Stimulated activated CD4-positive, alpha-beta T cell treated with anti-CD3 and anti-CD28 coated beads, Interleukin-4, amount 100 ng/mL, for 4 hours (primary cell): ENCODE results near the gene SNCG.
"Not testable (repeated sequence)": the region's sequence is repeated elsewhere in the genome, so short reads cannot be mapped to it uniquely, and the experiment has no call there.

Experiments used
- DNase-seq, 2 experiments: peaks; one replicate each; pipeline ENCODE4 v3.0.0-alpha.2; 2020

SNCG gene

DNA sequence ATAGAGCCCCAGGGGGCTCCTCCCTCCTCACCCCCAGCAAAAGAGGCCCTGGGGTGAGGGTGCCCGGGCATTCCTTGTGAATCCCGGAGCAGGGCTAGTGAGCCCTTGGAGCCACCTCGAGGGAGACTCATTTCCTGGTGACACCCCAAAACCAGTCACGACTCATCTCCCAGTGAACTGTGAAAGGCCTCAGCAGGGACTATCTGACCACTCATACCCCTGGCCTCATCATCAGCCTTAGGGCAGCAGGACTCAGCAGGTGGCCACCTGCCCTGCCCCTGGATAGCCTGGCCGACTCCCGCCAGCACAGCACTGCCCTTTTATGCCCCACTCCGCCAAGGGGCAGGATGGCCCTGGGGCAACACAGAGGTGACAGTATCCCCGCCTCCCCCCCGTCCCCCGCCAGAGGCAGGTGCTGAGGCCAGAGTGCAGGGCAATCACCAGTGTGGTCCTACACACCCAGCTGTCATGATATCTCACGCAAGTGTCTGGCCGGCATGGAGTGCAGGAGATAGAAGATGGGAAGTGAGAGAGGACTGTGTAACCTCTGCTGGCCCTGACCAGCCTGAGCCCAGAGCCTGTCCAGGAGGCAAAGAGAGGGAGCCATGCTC lies 3.2 kb downstream of the SNCG start:
- no peak for DNase-seq

DNA sequence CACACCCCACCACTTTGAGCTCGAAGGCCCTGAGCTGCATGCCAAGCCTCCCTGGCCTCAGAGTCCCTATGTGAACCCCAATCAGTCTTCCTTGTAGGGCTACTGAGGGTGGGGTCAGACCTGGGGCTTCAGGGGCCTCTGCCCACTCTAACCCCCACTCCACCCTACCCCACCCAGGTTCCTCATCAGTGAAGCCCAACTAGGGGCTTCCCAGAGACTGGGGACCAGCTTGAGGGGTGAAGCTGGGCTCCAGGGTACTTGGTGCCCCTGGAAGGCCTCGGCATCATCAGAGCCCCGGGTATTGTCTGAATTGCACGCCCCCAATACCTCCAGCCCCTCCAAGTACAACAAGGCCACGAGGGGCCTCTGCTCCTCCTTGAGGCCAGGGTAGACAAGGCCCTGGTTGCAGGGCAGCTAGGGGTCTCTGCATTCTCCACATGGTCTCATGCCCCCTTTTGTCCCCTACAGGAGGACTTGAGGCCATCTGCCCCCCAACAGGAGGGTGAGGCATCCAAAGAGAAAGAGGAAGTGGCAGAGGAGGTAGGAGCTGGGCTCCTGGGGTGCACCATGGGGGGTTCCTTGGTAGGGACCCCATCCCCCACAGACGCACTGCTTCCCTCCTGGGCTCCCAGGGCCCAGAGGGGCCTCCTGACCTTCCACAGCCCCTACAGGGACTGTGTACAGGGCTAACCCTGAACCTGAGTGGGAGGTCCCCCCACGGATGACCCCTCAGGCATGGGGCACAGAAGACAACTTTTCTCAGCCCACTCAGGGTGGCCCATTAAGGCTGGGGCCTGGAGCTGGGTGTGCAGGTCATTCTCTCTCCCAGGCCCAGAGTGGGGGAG lies 4.0 kb downstream of the SNCG start:
- DNase-seq: no peak

DNA sequence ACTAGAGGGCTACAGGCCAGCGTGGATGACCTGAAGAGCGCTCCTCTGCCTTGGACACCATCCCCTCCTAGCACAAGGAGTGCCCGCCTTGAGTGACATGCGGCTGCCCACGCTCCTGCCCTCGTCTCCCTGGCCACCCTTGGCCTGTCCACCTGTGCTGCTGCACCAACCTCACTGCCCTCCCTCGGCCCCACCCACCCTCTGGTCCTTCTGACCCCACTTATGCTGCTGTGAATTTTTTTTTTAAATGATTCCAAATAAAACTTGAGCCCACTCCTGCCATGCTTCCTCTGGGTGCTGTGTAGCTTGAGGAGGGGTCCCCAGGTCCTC lies 4.5 kb downstream of the SNCG start:
- no peak for DNase-seq

DNA sequence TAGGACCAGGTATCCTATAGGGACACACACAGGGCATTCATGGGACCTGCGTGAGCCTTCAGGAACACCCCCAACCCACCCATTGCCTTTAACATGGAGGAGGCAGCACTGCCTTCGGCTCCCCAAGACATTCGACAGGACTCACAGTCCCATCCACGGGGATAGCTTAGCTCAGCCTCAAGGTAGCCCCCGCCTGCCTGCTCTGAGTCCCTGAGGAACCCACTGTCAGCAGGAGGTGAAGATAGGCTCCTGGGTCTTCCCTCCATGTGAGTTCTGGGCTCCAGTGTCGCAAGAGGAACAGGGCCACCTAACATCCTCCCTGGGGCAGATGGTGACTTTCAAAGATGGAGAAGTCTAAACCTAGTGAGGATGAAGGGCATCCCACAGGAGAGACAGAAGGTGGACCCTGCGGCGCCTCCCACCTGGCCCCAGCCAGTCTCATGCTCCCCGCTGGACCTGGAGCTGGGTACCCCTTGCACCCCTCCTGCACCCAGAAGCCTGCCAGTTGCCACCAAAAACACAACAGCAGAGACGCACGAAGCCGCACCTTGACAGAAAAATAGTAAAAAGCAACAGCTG lies 5.0 kb downstream of the SNCG start:
- DNase-seq: no peak

DNA sequence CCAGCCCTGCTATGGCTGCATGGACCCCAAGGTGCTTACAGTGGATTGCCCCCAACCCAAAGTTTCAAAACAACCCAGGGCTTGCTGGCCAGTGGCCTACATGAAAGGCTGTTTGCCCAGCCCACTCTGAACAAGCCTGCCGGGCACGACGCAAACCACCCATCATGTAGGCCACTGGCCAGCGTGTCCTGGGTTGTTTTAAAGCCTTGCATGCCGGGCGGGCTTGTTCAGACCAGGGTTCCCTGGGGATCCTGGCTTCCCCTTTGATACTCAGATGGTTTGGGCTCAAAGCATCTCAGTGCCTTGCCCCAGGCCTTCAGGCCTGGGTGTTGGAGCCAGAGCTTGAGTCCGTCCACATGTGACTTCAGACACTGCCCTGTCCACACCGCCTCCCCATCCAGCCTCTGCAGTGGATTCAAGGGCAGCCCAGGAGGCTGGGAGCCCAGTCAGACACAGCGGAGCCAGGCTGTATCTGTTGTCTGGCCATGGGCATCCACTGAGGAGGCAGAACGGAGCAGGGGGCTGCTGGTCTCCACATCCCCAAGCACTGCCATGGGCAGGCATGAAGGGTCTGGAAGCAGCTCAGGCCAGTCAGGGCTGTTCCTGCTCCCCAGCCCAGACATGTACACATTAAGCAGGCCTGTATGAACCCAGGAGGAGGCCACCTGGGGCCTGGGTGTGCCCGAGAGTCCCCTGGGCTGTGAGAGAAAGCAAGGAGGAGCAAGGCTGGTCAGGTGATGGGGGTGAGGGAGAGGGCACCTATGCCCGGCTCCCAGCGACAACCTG lies 5.9 kb downstream of the SNCG start:
- no peak for DNase-seq

DNA sequence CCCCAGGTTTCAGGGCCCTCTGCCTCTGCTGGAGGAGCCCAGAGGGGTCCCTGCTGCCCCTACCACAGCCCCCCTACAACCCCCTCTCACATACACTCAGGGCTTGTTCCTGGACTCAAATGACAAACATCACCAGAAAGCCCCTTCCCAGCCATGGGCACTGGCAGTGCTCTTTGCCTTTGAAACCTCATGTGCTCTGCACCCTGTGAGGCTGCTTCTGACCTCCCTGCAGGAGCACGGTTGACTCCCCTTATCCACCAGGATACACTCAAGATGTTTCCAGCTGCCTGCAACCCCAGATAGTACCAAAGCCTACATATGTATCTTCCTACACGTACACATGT lies 6.4 kb downstream of the SNCG start:
- DNase-seq: no peak

DNA sequence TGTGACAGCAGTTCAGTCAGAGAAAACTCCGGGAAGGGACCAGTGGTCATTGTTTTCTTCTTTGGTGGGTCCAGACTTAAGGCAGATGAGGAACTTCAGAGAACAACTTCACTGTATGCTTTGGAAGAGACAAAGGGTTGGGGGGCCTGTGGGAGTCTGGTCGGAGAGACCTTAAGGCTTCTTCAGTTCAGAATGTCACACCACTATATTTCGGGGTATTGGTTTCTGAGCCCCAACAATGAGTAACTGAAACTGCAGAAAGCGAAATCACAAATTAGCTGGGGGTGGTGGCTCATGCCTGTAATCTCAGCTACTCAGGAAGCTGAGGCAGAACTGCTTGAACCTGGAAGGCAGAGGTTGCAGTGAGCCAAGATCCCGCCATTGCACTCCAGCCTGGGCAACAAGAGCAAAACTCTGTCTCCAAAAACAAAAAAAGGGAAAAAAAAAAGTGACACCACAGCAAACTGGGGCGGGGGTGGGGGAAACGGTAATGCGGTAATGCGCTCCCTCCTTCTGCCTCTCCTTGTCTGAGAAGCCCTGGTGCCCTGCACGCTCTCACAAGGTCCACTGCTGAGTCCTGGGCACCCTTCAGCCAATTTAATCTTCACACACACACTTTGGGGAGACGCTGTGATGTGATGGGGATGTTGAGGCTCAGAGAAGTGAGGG lies 7.7 kb downstream of the SNCG start:
- DNase-seq: peak in 1 of 2 experiments; percentile 22

DNA sequence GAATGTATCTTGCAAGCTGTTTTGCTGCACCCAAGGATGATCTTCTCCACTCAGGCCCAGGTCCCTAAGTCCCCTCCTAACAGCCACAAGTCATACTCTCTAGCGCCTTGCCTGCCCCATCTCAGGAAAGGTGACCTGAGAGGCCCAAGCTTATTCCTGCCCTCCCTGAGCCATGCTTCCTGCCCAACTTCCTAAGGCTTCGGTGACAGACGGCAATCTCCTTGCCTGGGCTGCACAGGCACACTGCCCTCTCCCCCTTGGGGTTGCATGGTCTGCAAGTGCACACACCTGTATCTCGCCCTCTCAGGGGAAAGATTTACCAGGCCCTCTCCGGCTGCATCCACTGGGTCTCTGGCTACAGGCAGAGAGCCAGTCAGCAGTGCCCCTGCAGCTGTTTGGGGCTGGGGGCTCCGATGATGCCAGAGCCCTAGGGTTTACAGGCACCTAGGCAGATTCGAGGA lies 9.1 kb downstream of the SNCG start:
- no peak for DNase-seq

DNA sequence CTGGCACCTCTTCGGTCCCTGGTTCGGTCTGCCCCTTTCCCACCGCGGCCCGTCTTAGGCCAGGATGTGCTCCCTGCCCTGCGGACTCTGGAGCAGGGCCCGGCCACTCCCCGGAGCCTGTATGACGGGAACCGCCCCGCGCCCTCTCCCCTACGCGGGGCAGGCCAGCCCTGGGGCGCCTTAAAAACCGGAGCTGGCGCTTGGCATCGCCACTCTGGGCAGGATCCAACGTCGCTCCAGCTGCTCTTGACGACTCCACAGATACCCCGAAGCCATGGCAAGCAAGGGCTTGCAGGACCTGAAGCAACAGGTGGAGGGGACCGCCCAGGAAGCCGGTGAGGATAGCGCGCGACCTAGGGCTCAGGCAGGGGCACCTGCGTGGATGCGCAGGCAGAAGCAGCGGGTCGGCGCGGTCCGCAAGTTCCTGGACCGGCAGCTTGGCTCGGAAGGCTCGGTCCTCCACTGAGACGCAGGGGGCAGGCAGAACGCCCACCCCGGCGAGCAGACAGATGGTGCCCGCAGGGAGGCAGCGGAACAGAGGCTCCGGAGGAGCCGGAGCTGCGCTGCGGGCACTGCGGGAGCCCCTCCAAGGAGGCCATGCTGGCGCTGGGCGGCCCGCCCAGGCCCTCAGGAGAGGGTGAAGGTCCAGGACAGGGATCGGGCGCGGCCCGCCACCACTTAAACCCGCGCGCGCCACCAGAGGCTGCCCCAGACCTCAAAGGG lies 10.0 kb downstream of the SNCG start, which contains the start of gene ADIRF:
TSS of gene ADIRF (plus strand) at position 212 of the 723 bp plus-strand sequence. CDS start at position 275, 63 bp downstream.
- no peak for DNase-seq

DNA sequence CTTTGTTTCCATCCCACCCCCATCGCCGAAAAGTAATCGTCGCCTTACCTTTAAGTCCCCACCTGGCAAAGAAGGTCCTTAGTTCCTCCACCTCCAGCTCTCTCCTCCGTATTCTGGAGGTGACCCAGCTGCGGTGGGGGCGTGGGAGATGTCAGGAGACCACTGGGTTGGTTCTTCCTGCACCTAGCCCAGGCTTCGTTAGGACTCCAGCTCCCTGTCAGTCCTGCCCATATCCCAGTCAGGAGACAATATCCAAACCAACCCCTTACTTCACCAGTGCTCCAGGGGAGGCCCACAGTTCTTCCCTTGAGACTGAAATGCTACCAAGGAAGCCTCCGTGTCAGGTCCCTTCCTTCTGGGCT lies 10.6 kb downstream of the SNCG start:
- DNase-seq: no peak

DNA sequence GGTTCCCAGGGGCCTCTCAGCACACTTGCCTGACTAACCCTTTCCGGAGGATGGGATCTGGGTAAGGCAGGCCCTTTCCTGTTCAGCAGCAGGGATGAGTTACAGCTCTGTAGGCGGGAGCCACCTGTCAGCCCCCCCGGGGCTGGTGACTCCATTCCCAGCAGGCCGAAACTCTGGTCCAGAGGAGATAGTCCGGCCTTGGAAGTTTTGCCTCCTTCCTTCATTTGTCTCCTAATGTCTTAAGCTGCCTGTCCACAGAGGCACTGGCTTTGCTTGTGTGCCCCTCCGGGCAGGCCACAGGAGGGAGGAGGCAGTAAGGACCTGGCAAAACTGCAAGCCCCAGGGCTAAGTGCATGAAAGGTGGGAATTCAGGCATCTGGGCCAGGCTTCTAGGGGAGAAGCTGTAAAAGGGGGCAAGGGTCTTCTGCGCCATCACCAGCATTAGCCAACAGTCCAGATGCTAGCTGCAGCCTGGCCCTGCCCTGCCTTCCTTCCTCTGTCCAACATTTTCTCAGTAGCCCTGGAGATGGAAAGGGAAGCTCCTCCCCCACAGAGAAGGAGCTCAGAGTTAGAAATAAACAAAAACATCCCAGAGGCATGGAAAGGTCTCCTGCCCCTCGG lies 11.1 kb downstream of the SNCG start:
- DNase-seq: no peak

DNA sequence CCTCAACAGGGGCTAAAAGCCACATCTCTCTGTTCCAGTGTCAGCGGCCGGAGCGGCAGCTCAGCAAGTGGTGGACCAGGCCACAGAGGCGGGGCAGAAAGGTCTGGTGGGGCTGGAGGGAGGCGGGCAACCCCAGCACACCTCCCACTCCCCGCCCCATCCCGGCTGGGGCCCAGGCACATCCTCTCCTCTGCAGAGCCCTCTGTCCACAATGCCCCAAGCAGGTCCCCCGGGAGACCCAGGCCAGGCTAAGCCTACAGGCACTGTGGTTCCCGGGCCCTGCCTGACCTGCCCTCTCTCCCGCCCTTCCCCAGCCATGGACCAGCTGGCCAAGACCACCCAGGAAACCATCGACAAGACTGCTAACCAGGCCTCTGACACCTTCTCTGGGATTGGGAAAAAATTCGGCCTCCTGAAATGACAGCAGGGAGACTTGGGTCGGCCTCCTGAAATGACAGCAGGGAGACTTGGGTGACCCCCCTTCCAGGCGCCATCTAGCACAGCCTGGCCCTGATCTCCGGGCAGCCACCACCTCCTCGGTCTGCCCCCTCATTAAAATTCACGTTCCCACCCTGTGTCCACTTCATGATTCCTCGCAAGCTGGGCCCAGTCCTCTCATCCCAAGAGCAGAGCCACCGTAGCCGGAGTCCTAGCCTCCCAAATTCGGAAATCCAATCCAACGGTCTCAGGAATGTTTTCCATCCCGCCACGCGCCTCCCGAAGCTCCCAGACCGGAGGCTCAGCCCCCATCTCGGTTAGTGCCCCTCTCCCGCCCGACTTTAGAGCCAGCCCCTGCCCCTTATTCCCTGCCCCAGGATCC lies 12.0 kb downstream of the SNCG start:
- DNase-seq: no peak

DNA sequence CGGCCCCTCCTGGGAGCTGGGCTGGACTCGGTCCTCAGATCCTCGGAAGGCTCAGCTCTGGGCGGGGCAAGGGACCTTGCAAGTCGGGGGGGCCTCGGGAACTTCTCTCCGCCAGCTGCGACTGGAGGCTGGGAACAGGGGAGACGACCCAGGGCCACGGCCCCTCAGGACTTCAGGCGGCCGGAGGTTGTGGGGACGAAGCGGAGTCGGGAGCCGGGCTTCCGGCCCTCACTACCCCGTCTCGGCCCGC lies 12.5 kb downstream of the SNCG start:
- no peak for DNase-seq

DNA sequence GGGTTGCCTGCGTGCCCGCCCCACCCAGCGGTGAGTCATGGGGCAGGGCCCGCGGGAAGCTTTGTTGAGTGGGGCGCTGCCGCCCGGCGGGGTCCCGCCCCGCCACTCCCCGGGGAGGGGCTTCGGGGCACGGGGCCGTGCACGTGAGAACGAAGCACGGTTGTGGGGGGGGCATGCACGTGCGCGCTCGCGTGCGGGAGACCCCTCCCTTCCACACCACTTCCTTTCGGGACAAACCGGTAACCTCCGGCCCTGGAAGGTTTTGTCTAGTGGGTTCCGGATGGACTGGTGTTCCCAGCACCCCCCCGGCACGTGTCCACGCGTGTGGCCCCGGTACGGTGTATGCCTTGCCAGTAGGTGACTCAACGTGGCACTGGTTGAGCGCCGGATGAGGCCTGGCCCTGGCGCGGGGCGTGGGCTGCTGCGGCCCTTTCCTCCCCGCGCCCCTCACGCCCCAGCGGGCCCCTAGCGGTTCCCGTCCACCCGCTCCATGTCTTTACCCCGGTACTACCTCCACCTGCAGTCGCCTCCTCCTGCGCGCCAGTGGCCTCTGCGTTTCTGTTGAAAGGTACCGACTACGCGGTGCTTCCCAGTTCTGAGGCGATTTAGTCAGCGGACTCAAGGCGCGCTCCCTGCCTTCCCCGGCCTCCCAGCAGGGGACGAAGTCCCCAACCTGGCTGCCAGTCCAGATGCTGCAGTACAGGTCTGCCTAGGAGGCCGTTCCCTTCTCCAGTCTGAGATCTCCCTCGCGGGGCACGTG lies 13.0 kb downstream of the SNCG start:
- peak; percentile 88 to 89 for DNase-seq

DNA sequence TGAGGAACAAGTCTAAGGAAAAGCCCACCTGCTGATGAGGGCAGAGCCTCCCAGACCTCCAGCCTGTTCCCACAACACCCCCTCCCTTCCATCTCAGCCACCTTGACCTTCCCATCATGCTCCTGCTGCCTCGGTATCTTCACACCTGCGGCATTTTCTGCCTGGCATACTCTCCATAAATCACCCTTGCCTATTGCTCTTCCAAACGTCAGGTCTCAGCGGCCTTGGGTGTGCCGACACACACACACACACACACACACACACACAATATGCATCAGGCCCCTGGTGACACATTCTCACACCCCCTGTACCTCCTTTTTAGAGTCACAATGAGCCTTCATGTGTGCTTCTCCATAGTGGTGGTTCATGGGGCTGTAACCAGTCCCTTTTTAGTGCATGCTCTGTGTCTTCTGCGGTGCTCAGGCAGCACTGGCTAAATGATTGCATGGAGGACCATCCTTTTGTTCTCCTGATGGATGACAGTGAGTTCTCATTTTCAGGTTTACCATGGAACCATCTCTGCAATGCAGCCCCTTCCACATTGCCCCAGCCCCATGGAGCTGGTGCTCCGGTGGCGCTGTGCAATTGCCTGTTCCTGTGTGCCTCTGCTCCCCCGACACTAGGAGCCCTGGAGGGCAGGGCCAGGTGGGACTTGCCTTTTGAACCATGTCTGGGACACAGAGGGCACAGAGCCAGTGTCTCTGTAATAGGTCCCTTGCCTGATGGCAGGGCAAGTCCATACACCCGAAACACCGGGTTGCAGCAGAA lies 14.4 kb downstream of the SNCG start:
- no peak for DNase-seq

DNA sequence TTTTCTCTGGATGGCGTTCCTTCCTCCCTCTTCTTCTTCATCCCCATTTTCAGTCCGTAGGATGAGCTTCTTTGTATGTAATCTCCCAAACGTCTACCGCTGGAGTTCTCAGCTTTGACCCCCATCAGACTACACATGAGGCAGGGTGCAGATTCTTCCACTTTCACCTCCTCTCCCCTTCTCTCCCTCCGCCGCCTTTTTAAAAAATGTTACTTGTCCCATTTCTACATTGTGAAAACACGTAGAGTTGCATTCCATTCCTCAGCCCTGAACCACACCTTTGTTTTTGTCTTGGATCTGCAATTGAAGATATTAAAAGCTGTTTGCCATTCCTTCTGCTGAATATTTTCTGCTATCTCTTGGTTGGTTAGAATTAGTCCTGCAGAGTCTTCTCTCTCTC lies 16.1 kb downstream of the SNCG start:
- DNase-seq: no peak

DNA sequence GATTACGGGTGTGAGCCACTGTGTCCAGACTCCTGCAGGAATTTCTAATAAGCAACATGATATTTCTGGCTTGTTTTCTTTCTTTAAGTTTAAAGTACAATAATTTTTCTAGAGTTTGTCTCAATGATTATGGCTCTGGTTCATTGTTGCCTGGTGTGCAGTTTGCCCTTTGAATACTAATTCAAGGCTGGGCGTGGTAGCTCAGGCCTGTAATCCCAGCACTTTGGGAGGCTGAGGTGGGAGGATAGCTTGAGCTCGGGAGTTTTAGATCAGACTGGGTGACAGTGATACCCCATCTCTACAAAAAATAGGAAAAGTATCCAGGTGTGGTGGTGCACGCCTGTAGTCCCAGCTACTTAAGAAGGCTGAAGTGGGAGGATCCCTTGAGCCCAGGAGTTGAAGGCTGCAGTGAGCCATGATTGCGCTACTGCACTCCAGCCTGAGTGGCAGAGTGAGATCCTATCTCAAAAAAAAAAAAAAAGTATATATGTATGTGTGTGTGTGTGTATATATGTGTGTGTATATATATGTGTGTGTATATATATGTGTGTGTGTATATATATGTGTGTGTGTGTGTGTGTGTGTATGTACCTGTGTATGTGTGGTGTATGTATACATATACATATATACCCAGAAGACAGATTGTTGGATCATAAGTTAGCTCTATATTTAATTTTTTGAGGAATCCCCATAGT lies 18.1 kb downstream of the SNCG start:
- DNase-seq: no peak

DNA sequence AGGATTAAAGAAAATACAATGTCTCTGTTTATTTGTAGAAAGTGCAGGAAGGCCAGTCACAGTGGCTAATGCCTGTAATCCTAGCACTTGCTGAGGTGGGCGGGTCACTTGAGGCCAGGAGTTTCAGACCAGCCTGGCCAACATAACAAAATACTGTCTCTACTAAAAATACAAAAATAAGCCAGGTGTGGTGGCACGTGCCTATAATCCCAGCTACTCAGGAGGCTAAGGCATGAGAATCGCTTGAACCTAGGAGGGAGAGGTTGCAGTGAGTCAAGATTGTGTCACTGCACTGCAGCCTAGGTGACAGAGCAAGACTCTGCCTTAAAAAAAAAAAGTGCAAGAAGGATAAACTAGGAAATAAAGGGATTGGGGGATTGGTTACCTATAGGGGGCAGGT lies 20.1 kb downstream of the SNCG start:
- not testable (repeated sequence) for DNase-seq

DNA sequence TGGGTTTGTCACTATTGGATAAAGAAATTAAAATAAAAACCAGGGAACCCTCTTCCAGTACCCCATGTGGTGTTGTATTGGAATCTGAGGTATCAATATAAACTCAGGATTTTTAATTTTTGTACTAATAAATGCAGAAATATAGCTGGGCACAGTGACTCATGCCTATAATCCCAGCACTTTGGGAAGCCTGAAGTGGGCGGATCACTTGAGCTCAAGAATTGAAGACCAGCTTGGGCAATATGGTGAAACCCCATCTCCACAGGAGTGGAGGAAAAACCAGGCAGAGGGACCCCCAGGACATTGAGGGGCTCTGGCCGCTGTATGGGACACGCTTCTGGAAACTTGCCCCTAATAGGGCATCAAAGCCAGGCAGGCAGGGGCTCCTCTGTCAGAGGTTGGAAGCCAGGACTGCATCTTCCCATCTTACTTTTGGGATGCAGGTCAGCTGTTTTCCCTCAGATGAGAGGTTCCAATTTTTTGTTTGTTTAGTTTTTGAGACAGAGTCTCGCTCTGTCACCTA lies 21.0 kb downstream of the SNCG start:
- DNase-seq: no peak
